ENCODE results near the gene SPATS2.

DNA sequence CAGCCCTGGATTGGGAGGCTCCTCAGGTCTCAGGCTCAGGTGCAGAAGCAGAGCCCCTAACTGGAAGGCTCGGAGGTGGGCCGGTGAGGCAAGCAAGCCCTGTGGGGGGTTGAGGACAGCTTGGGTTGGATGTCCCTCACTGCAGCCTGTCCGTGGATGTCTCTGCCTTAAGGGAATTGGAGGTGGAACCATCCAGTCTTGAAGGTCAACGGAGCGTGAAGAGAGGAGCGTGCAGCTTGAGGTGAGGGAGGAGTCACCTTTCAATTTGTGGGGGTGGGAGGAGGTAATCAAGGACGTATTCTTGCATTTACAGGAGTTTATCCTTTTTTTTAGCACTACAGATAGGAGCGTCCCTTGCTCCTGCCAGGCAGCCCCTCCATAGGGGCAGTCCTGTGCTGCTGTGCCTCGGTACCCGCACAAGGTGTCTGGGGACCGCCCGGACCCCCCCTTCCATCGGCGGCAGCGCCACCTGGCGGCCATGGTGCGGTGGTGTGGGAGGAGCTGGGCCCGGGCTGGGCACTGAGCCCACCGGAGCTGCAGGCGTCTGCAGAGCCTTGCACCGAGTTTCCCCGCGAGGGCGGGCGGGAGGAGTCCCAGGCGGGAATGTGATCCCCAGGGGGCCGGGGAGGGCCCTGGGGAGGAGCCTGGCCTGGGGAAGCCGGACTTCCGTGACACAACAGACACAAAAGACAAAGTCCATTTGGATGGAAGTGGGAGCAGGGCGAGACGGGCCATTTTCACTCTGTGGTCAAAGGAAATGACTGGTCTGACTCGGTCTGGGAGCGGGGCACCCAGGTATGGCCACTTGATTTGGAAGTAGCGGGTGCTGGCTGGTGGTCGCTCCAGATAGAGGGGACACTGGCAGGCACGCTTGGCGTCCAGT lies 19.7 kb upstream of the SPATS2 start:
- peak; percentile 99 for TF ChIP-seq CTCF (IDR thresholded peaks at IDR 0.05)
- TF ChIP-seq EZH2phosphoT487 (IDR thresholded peaks at IDR 0.05), result no peak
